GM21737 (cell line): ENCODE results near the gene PPP2R2D.

Experiments
- ATAC-seq: cut with Tn5 transposase; IDR thresholded peaks from one replicate; pipeline ENCODE4 v1.9.1; 2021; ENCODE audit warnings: mild to moderate bottlenecking, moderate library complexity; ENCODE audit not compliant: unreplicated experiment

Gene PPP2R2D

GRCh38 chr10:131993275-131993674 is 92.5 kb downstream of the PPP2R2D start:
- ATAC-seq: no peak

GRCh38 chr10:131994435-131994834 is 93.6 kb downstream of the PPP2R2D start:
- no peak for ATAC-seq

- no peak for ATAC-seq
Measured at GRCh38 chr10:131996466-131997365, 95.9 kb downstream of the PPP2R2D start.

GRCh38 chr10:131997366-131998049 is 96.7 kb downstream of the PPP2R2D start:
- ATAC-seq: no peak

- ATAC-seq: no peak
Measured at GRCh38 chr10:131998050-131998844, 97.4 kb downstream of the PPP2R2D start.

GRCh38 chr10:131998845-131999681 is 98.3 kb downstream of the PPP2R2D start:
- ATAC-seq: no peak

- ATAC-seq: no peak
Measured at GRCh38 chr10:132001238-132001972, 100.6 kb downstream of the PPP2R2D start.

GRCh38 chr10:132002004-132002403 is 101.2 kb downstream of the PPP2R2D start:
- no peak for ATAC-seq

- ATAC-seq: no peak
Measured at GRCh38 chr10:132003282-132003924, 102.6 kb downstream of the PPP2R2D start.

GRCh38 chr10:132004052-132004451 is 103.2 kb downstream of the PPP2R2D start:
- ATAC-seq: no peak

- no peak for ATAC-seq
Measured at GRCh38 chr10:132005147-132005546, 104.3 kb downstream of the PPP2R2D start.

GRCh38 chr10:132006966-132007365 is 106.2 kb downstream of the PPP2R2D start:
- no peak for ATAC-seq

GRCh38 chr10:132007681-132008080 is 106.9 kb downstream of the PPP2R2D start:
- no peak for ATAC-seq
